Caco-2 (cell line): Measurements from ENCODE around the gene MYCBP2. TPM values are rescaled to one million over a fixed set of nuclear protein-coding genes. Genes with fewer than 3 reads are reported as not detected.

Experiments
- BruUV-seq: library from RNA; stranded (reverse); fragments of 400-500 nt; replicated peaks from 2 replicates; lab custom pipeline; 2021; lab: Mats Ljungman, UMichigan
- CTCF ChIA-PET: fragments of 300-600 bp; sonication (Branson Sonifier 250); formaldehyde crosslinking; loops from one replicate; lab custom pipeline; 2022; ENCODE audit warnings: antibody characterized with exemption; lab: Charles Lee
- POLR2A ChIA-PET: fragments of 300-600 bp; sonication (Branson Sonifier 250); formaldehyde crosslinking; loops from one replicate; lab custom pipeline; 2022; ENCODE audit warnings: antibody characterized with exemption; lab: Charles Lee
- DNase-seq, 2 experiments: peaks; one replicate each; pipeline versions ENCODE4 v3.0.0 to v3.0.0-alpha.2; 2020 to 2022
- H3K27me3 ChIP-seq: replicated peaks from 2 replicates; pipeline ENCODE4 v1.6.0; 2011; ENCODE audit warnings: low read length; ENCODE audit not compliant: control insufficient read depth, insufficient read depth
- H3K36me3 ChIP-seq: 2 replicates; pipeline ENCODE4 v1.5.1; 2011; ENCODE audit warnings: low read length; ENCODE audit not compliant: control insufficient read depth, insufficient read depth
- H3K4me1 ChIP-seq: fragments of 250-450 bp; sonication (Bioruptor Pico); 2 replicates; pipeline ENCODE4 v1.5.1; 2020; ENCODE audit warnings: mild to moderate bottlenecking
- H3K4me3 ChIP-seq: 2 replicates; pipeline ENCODE4 v1.5.1; 2011; ENCODE audit warnings: low read depth, mild to moderate bottlenecking, control low read depth, low read length
- H3K9me3 ChIP-seq: fragments of 250-450 bp; sonication (Bioruptor Pico); 2 replicates; pipeline ENCODE4 v1.5.1; 2020; ENCODE audit warnings: mild to moderate bottlenecking, moderate library complexity
- H3K27ac Mint-ChIP-seq: one replicate; pipeline ENCODE4 v1.8.0; 2022; ENCODE audit warnings: mixed read lengths; ENCODE audit not compliant: unreplicated experiment
- H3K27me3 Mint-ChIP-seq: one replicate; pipeline ENCODE4 v1.8.0; 2022; ENCODE audit warnings: mixed read lengths; ENCODE audit not compliant: insufficient read depth, unreplicated experiment
- H3K36me3 Mint-ChIP-seq: one replicate; pipeline ENCODE4 v1.8.0; 2022; ENCODE audit warnings: mild to moderate bottlenecking, mixed read lengths; ENCODE audit not compliant: insufficient read depth, unreplicated experiment
- H3K4me1 Mint-ChIP-seq: one replicate; pipeline ENCODE4 v1.8.0; 2022; ENCODE audit warnings: low read depth, mixed read lengths; ENCODE audit not compliant: unreplicated experiment
- H3K4me3 Mint-ChIP-seq: one replicate; pipeline ENCODE4 v1.8.0; 2022; ENCODE audit warnings: mild to moderate bottlenecking, moderate library complexity, mixed read lengths; ENCODE audit not compliant: unreplicated experiment
- H3K9me3 Mint-ChIP-seq: one replicate; pipeline ENCODE4 v1.8.0; 2022; ENCODE audit warnings: mixed read lengths; ENCODE audit not compliant: unreplicated experiment
- CTCF ChIP-seq, 2 experiments: fragments of 200-600 bp in 1 of 2; IDR thresholded peaks; 1 replicate in 1 of 2; 2 replicates in 1 of 2; pipeline versions ENCODE4 v1.5.1 to v1.8.0; 2011 to 2022; ENCODE audit warnings: antibody characterized with exemption in 1 of 2, control low read depth in 1 of 2, inconsistent platforms in 1 of 2, low read depth in 1 of 2, low read length in 1 of 2, mild to moderate bottlenecking in 1 of 2, moderate library complexity in 1 of 2; ENCODE audit not compliant: insufficient read depth in 1 of 2, severe bottlenecking in 1 of 2, unreplicated experiment in 1 of 2
- intact Hi-C: fragments of 100-400 bp; cut with micrococcal nuclease; formaldehyde crosslinking; loops from one replicate; pipeline ENCODE4 v1.10.0; 2022; ENCODE audit not compliant: unreplicated experiment
- total RNA-seq: library from RNA; stranded (reverse); gene quantifications from 2 replicates; pipeline ENCODE4 v1.2.3, GENCODE V29; 2022

Gene MYCBP2
- total RNA-seq, 1 experiment from 2014 or later = 41.3 TPM

- H3K27me3 Mint-ChIP-seq = no peaks in the 10 kb centered on the region
- Histone ChIP-seq H3K36me3 (no peaks in the 10 kb centered on the region), H3K27me3 (no peaks in the 10 kb centered on the region), H3K4me3 (no peak overlapping the region), H3K9me3 (no peaks in the 10 kb centered on the region), H3K4me1 (no peaks in the 10 kb centered on the region)
- no peak for TF ChIP-seq CTCF (IDR thresholded peaks at IDR 0.05; ENCODE audit: insufficient read depth in 1 of 2, low read depth in 1 of 2, low read length in 1 of 2, severe bottlenecking in 1 of 2, unreplicated experiment in 1 of 2)
- no peaks in the 10 kb centered on the region for H3K9me3 Mint-ChIP-seq
- intact Hi-C loops = no loop called here
- H3K4me1 Mint-ChIP-seq = peaks cover 2% of the 10 kb centered on the region
- no peak overlapping the region for H3K4me3 Mint-ChIP-seq
- H3K36me3 Mint-ChIP-seq = peaks cover 19% of the 10 kb centered on the region
- CTCF ChIA-PET = no interaction called here
- no peak overlapping the region for H3K27ac Mint-ChIP-seq
- no peak for DNase-seq
- POLR2A ChIA-PET = no interaction called here
- no TSS peak for BruUV-seq
These were observed 278.2 kb downstream of the MYCBP2 start for GRCh38 chr13:77048681-77049080.

- Mint-ChIP-seq H3K9me3 (no peaks in the 10 kb centered on the region), H3K27ac (no peak overlapping the region), H3K4me3 (no peak overlapping the region), H3K4me1 (peaks cover 5% of the 10 kb centered on the region), H3K27me3 (no peaks in the 10 kb centered on the region), H3K36me3 (peaks cover 18% of the 10 kb centered on the region)
- Histone ChIP-seq H3K27me3 (no peaks in the 10 kb centered on the region), H3K4me3 (no peak overlapping the region), H3K9me3 (no peaks in the 10 kb centered on the region), H3K4me1 (peaks cover 4% of the 10 kb centered on the region; the same call in 1 of the 2 replicates), H3K36me3 (no peaks in the 10 kb centered on the region)
- ChIA-PET POLR2A (no interaction called here), CTCF (no interaction called here)
- no peak for DNase-seq
- no TSS peak for BruUV-seq
- no peak for TF ChIP-seq CTCF (IDR thresholded peaks at IDR 0.05; ENCODE audit: insufficient read depth in 1 of 2, low read depth in 1 of 2, low read length in 1 of 2, severe bottlenecking in 1 of 2, unreplicated experiment in 1 of 2)
- intact Hi-C loops = no loop called here
These were observed 279.1 kb downstream of the MYCBP2 start for GRCh38 chr13:77047649-77048343.

GRCh38 chr13:77042566-77043177 lies 284.2 kb downstream of the MYCBP2 start:
- peak in 1 of 2 experiments; percentile 22 for DNase-seq
- intact Hi-C loops = loop anchor here (5.0 kb wide), 1 partner anchor 285 kb away; the partner anchor contains the start of gene MYCBP2
- peak overlapping the region; percentile 69 for H3K27ac Mint-ChIP-seq
- Histone ChIP-seq H3K27me3 (no peaks in the 10 kb centered on the region), H3K36me3 (no peaks in the 10 kb centered on the region), H3K9me3 (no peaks in the 10 kb centered on the region), H3K4me3 (no peak overlapping the region), H3K4me1 (peaks cover 4% of the 10 kb centered on the region; the same call in 1 of the 2 replicates)
- no peaks in the 10 kb centered on the region for H3K27me3 Mint-ChIP-seq
- no TSS peak for BruUV-seq
- TF ChIP-seq CTCF (IDR thresholded peaks at IDR 0.05; ENCODE audit: insufficient read depth in 1 of 2, low read depth in 1 of 2, low read length in 1 of 2, severe bottlenecking in 1 of 2, unreplicated experiment in 1 of 2) = no peak
- H3K9me3 Mint-ChIP-seq = peaks cover 10% of the 10 kb centered on the region
- ChIA-PET POLR2A (interaction anchor here (0.5 to 0.6 kb wide), 5 partner anchors 9 to 23 kb away, joined by 3 to 7 read pairs (median 3); no protein-coding TSS in a partner anchor), CTCF (interaction anchor here (0.7 to 1.3 kb wide), 2 partner anchors 12 to 50 kb away, joined by 3 to 4 read pairs; no protein-coding TSS in a partner anchor)
- H3K36me3 Mint-ChIP-seq = peaks cover 3% of the 10 kb centered on the region
- H3K4me1 Mint-ChIP-seq = peaks cover 10% of the 10 kb centered on the region
- no peak overlapping the region for H3K4me3 Mint-ChIP-seq
